Astrocyte of the hippocampus (primary cell): Measurements from ENCODE around the gene DBF4B.
A peak's percentile ranks its signal among the peaks of the same experiment; 100 is the strongest.

ENCODE experiments used
- DNase-seq: peaks from one replicate; pipeline ENCODE4 v3.0.0; 2011; ENCODE audit warnings: low read depth, low spot score

The DBF4B gene

GRCh38 chr17:44777394-44778348, 69.2 kb downstream of the DBF4B start:
- DNase-seq = no peak

DNA sequence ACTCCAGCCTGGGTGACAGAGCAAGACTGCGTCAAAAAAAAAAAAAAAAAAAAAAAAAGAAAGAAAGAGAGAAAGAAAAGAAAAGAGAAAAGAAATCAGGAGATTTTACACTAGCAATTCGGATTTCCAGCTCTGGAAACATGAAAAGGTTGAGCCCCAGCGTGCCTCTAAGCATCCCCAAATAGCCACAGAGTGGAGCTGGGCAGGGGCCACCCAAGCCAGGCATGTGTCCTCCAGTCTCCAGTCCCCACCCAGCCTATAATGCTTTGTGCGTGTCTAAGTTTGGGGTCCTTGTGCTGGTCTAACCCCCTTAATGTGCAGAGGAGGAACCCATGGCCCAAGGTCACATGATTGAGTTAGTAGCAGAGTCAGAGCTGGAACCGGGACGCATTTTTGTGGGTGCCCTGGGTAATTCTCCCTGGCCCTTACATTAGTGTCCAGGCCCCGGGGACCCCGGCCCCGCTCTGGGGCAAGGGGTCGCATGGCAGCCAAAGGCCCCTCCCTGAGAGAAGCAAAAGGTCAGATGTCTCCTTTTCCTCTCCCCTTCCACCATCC, 70.3 kb downstream of the DBF4B start:
- DNase-seq = no peak

DNA sequence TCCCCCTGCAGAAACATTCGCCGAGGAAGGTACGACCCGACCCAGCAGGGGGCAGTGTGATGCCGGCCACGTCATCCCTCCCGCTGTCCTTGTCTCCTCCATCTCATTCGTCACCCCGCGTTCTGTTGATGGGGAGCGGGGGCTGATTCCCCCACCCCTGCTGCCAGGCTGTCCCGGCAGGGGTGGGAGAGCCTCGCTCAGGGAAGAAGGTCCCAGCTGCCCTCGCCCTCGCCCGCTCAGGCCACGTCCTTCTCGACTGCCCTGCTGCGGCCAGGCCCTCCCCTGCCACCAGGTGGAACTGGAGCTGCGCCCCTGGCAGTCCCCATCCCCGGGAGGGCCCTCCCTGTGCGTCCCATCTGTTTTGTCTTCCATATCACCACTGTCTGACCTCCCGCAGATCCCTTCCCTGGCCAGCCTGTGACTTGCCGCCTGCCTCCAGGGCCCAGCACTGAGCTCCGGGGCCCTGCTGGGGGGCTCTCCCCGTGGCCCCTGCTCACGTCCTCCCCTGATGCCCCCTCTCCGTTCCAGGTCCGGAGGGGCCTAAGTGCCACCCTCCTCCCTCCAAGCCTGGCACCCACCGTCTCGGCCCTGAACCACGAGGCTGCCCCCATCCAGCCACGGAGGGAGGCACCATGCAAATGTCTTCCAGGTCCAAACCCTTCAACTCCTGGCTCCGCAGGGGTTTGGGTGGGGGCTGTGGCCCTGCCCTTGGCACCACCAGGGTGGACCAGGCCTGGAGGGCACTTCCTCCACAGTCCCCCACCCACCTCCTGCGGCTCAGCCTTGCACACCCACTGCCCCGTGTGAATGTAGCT, 71.0 kb downstream of the DBF4B start:
- peak; percentile 90 for DNase-seq

DNA sequence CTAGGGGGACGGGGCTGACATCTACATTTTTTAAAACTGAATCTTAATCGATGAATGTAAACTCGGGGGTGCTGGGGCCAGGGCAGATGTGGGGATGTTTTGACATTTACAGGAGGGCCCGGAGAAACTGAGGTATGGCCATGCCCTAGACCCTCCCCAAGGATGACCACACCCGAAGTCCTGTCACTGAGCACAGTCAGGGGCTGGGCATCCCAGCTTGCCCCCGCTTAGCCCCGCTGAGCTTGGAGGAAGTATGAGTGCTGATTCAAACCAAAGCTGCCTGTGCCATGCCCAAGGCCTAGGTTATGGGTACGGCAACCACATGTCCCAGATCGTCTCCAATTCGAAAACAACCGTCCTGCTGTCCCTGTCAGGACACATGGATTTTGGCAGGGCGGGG, 71.7 kb downstream of the DBF4B start:
- DNase-seq = no peak

GRCh38 chr17:44780845-44781480, 72.5 kb downstream of the DBF4B start:
- no peak for DNase-seq

DNA sequence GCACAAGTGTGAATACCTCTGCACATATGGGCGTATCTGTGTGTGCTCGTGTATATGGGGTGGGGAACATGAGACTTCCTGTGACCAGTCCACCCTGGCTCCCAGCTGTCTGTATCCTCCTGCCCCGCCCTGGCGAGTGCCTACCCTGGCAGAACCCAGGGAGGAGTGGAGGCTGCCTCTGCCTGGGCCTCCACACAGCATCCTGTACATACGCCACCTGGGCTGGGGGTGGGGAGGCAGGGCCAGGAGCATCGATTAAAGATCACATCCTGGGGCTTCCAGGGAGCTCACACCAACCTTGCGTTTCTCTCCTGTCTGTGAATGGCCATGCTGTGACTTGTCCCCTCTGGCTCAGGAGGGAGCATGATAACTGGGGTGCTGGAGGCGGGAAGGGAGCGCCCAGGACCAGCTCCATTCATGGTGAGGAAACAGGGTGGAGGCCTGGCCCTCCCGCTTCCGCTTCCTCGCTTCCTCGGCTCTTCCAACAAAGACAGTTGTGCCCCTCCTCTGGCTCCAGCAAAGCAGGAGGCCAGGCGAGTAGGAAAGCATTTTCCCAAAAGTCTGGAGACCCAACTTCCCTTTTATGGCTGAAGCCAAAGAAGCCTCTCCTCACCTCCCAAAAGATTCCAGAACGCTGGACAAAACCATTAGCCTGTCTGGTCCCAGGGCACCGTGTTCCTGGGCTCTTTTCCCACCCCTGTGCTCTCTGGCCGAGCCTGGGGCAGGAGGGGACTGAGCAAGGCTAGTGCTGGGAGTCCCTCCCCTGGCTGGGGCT, 73.3 kb downstream of the DBF4B start:
- DNase-seq = no peak

GRCh38 chr17:44782326-44782850, 73.9 kb downstream of the DBF4B start:
- no peak for DNase-seq

DNA sequence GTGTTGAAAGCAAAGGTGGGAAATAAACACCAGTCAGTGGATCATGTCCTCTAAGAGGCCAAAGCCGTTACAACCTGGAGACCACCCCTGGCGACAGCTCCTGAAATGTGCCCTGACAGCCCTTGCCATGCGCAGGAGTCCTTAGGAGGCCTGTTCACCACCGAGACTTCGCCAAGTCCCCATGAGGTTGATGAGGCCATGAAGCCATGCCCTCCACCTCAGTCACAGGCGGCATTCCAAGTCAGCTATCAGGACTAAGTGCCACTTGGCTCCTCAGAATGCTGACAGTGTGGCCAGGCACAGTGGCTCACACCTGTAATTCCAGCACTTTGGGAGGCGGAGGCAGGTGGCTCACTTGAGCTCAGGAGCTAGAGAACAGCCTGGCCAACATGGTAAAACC, 77.5 kb downstream of the DBF4B start:
- no peak for DNase-seq

DNA sequence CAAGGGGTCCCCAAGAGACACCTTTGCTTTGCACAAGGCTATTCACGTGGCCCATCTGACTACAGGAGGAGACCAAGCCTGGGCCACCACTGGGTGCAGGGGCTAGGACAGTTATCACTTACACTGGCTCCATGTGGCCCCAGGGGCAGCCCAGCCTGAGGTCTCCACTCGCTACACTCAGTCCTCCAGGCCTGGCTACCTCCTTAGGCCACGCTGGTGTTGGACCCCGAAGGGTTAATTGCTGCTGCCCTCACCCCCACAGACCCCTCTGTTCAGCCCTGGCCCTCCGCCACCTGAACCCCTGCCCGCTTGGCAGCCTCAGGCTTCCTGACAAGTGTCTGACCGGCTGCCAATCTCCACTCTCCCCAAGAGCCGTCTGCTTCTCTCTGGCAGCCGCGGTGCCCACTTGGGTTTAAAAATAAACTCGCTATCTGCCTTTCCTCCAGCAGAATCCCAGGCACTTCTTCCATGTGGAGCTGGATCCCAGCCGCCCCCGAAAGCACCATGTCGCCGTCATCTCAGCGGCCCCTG, 78.2 kb downstream of the DBF4B start:
- DNase-seq = no peak

DNA sequence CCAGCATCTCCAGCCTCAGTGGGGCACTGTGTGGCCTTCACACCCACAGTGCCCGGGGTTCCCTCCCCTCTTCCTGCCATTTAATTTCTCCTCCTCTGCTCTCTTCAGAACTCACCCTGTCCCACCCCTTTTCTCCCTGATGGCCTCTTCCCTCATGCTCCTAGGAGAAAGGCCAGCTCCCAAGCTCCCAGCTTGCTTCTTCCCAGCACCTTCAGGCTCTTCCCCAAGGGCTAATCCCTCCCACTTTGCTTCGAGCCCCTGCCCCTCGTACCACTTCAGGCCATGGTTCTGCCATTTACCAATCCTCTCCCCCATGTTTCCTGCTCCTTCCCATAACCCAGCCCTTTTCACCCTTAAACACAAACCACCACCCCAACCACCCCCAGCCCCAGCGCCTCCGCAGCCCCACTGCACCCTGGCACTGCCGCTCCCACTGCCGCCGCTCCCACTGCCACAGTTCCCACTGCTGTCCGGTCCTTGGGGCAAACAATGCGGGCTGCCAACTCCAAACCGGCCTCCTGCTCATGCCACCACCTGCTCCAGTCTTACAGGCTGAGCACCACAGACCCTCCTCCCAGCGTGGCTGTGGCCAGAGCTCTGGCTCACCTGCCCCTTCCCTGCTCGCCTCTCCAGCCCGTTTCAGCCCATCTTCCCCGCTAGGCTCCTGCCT, 78.9 kb downstream of the DBF4B start:
- no peak for DNase-seq

DNA sequence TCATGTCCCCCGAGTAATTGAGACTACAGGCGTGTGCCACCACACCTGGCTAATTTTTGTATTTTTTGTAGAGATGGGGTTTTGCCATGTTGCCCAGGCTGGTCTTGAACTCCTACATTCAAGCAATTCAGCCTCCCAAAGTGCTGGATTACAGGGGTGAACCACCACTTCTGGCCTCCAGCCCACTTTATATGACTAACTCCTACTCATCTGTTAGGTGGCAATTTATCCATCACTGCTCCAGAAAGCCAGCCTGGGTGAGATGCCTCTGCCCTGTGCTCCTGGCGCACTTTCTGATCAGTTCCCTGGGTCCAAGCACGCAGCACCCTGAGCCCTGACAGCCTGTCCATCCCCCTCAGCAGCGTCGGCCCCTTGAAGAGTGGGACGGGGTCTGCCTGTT, 79.7 kb downstream of the DBF4B start:
- DNase-seq = no peak

DNA sequence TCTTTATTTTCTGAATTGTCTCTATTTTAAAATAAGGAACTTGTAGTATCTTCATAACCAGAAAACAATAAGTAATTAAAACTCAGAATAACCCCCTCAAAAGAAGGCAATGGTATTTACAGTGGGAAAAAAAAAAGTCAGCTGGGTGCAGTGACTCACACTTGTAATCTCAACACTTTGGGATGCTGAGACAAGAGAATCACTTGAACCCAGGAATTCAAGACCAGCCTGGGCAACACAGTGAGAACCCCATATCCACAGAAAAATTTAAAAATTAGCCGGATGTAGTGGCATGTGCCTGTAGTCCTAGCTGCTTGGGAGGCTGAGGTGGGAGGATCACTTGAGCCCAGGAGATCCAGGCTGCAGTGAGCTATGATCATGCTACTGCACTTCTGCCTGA, 83.8 kb downstream of the DBF4B start:
- DNase-seq = peak; percentile 41

- no peak for DNase-seq
Observed at GRCh38 chr17:44793885-44794842, 85.7 kb downstream of the DBF4B start.

DNA sequence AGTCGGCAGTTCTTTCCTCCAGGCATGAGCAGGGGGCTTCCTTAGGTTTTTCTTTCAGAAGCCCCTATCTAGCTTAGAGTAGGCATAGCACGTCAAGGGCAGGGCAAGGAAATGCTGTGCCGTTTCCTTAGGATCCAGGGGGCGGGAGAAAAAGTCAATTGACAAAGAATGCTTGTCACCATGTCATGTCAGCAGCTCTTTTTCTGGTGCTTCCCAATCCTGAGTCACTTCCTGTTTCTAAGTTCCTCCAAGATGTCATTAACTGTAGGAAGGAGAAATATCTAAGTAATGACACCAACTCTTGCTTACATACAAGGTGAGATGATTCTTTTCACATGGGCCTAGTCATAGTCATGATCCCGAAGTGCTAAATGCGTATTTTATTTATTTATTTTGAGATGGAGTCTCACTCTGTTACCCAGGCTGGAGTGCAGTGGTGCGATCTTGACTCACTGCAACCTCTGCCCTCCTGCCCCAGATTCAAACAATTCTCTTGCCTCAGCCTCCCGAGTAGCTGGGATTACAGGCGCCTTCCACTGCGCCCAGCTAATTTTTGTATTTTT, 86.5 kb downstream of the DBF4B start:
- DNase-seq = peak; percentile 59

GRCh38 chr17:44795421-44795820, 87.0 kb downstream of the DBF4B start:
- DNase-seq = no peak

DNA sequence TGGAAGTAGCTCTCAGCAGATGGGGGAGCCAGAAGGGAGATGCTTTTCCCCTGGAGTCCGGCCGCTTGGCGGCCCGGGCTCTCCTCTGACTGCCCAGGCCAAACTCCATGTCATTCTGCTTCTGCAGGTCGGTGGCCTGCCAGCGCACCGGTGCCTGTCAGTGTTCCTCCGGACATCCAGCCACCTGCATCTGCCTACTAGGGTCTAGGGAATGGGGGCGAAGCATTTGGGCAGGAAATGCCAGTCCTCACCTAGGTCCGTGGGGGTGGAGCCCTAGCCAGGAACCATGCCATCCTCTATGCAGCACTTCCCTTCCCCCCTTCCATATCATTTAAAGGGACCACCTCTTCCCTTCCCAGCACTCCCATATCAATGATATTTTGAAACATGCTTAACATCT, 87.5 kb downstream of the DBF4B start:
- DNase-seq = no peak

DNA sequence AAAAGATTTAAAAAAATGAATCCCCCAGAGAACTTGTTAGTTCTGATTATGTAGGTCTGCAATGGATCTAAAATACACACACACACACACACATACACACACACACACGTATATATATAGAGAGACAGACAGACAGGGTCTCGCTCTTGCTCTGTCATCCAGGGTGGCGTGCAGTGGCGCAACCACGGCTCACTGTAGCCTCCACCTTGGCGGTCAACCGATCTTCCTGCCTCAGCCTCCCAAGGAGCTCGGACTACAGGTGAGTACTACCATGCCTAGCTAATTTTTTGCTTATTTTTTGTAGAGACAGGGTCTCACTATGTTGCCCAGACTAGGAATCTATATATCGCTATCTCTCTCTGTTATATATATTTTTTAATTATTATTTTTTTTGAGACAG, 88.3 kb downstream of the DBF4B start:
- no peak for DNase-seq

- DNase-seq = peak; percentile 36
Observed at GRCh38 chr17:44797802-44798201, 89.3 kb downstream of the DBF4B start.

- no peak for DNase-seq
Observed at GRCh38 chr17:44798356-44798755, 89.9 kb downstream of the DBF4B start.
